ENCODE data around the gene NEO1.

- TF ChIP-seq CTCF (IDR thresholded peaks at IDR 0.05; ENCODE audit: borderline replicate concordance, extremely low read depth, low read length, poor library complexity, severe bottlenecking) = no peak
- no peak for TF ChIP-seq EZH2 (IDR thresholded peaks at IDR 0.05; ENCODE audit: borderline replicate concordance, low read depth, low read length, severe bottlenecking)
Observed at GRCh38 chr15:73341886-73342600, 289.8 kb downstream of the NEO1 start.
